ENCODE data around the gene RIPK4. TPM values are rescaled to one million over a fixed set of nuclear protein-coding genes. Genes with fewer than 3 reads are reported as not detected.
A peak's percentile ranks its signal among the peaks of the same experiment; 100 is the strongest.

RIPK4 gene
- total and polyA plus RNA-seq, 2 of the 13 experiments (the other 11 are each of a cell fraction or from before 2014, with no cell fraction given) = 3.1 to 4.9 TPM

DNA sequence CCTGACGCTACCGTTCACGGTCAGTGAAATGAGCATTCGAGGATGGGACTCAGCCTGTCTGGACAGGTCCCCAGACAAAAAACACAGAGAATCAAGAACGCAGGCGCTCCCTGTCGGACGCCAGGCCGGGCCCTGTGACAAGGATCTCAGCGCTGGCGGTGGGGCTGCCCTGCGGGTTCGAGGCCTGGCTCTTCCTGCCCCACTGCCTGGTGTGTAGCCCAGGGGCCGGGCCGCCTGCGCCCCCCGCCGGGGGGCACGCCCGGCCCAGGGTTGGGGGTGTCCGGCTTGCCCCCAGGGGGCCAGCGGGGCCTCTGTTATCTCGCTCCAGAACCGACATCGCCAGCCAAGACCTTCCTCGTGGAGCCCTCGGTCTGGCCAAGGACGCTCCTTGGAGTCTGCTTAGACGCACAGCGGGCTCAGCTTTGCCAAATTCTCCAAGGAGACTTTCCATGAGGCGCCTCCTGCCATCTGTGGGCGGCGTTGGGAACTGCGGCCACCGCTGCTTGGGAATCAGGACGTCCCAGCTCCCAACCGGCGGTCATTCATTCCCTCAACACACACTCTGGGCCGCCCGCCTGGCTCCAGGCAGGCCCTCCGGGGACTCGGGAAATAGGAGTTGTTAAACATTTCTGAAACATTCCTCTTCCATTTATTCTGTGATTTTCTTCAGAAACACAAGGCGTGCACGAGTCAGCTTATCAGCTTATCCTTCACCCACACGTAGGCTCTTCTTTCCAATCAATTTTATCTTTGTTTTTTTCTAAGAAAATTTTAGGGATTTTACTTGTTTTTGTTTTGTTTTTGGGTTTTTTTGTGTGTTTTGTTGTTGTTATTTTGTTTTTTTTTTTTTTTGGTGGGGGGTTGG is 11.3 kb upstream of the RIPK4 start (continued):
- TF ChIP-seq, protein P1, sequence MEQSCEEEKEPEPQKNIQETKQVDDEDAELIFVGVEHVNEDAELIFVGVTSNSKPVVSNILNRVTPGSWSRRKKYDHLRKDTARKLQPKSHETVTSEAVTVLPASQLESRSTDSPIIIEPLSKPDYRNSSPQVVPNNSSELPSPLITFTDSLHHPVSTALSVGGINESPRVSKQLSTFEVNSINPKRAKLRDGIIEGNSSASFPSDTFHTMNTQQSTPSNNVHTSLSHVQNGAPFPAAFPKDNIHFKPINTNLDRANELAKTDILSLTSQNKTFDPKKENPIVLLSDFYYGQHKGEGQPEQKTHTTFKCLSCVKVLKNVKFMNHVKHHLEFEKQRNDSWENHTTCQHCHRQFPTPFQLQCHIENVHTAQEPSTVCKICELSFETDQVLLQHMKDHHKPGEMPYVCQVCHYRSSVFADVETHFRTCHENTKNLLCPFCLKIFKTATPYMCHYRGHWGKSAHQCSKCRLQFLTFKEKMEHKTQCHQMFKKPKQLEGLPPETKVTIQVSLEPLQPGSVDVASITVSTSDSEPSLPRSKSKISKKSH (CRISPR knock-in tag; IDR thresholded peaks at IDR 0.05; ENCODE audit: borderline replicate concordance) = 0 out of 2 replicates have a peak, but pooled peaks have one; percentile 39
- TF ChIP-seq, protein P2, sequence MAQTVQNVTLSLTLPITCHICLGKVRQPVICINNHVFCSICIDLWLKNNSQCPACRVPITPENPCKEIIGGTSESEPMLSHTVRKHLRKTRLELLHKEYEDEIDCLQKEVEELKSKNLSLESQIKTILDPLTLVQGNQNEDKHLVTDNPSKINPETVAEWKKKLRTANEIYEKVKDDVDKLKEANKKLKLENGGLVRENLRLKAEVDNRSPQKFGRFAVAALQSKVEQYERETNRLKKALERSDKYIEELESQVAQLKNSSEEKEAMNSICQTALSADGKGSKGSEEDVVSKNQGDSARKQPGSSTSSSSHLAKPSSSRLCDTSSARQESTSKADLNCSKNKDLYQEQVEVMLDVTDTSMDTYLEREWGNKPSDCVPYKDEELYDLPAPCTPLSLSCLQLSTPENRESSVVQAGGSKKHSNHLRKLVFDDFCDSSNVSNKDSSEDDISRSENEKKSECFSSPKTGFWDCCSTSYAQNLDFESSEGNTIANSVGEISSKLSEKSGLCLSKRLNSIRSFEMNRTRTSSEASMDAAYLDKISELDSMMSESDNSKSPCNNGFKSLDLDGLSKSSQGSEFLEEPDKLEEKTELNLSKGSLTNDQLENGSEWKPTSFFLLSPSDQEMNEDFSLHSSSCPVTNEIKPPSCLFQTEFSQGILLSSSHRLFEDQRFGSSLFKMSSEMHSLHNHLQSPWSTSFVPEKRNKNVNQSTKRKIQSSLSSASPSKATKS (CRISPR knock-in tag; IDR thresholded peaks at IDR 0.05) = no peak
- TF ChIP-seq, protein P3, sequence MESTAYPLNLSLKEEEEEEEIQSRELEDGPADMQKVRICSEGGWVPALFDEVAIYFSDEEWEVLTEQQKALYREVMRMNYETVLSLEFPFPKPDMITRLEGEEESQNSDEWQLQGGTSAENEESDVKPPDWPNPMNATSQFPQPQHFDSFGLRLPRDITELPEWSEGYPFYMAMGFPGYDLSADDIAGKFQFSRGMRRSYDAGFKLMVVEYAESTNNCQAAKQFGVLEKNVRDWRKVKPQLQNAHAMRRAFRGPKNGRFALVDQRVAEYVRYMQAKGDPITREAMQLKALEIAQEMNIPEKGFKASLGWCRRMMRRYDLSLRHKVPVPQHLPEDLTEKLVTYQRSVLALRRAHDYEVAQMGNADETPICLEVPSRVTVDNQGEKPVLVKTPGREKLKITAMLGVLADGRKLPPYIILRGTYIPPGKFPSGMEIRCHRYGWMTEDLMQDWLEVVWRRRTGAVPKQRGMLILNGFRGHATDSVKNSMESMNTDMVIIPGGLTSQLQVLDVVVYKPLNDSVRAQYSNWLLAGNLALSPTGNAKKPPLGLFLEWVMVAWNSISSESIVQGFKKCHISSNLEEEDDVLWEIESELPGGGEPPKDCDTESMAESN (CRISPR knock-in tag; conservative IDR thresholded peaks at IDR 0.05) = 0 out of 2 replicates have a peak, but pooled peaks have one; percentile 47
- TF ChIP-seq HNRNPLL (IDR thresholded peaks at IDR 0.05; ENCODE audit: low read depth, low read length, poor library complexity, severe bottlenecking) (peak; percentile 9), JARID2 (CRISPR knock-in tag; IDR thresholded peaks at IDR 0.05; ENCODE audit: insufficient replicate concordance) (no peak), BCL6 (CRISPR knock-in tag; IDR thresholded peaks at IDR 0.05) (peak; percentile 40; the same call in 1 of the 2 replicates), ZNF3 (CRISPR knock-in tag; IDR thresholded peaks at IDR 0.05) (peak; percentile 74; the same call in 1 of the 2 replicates)
- TF ChIP-seq, protein P4, sequence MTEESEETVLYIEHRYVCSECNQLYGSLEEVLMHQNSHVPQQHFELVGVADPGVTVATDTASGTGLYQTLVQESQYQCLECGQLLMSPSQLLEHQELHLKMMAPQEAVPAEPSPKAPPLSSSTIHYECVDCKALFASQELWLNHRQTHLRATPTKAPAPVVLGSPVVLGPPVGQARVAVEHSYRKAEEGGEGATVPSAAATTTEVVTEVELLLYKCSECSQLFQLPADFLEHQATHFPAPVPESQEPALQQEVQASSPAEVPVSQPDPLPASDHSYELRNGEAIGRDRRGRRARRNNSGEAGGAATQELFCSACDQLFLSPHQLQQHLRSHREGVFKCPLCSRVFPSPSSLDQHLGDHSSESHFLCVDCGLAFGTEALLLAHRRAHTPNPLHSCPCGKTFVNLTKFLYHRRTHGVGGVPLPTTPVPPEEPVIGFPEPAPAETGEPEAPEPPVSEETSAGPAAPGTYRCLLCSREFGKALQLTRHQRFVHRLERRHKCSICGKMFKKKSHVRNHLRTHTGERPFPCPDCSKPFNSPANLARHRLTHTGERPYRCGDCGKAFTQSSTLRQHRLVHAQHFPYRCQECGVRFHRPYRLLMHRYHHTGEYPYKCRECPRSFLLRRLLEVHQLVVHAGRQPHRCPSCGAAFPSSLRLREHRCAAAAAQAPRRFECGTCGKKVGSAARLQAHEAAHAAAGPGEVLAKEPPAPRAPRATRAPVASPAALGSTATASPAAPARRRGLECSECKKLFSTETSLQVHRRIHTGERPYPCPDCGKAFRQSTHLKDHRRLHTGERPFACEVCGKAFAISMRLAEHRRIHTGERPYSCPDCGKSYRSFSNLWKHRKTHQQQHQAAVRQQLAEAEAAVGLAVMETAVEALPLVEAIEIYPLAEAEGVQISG (CRISPR knock-in tag; IDR thresholded peaks at IDR 0.05) = 0 out of 2 replicates have a peak, but pooled peaks have one; percentile 16
- TF ChIP-seq, protein P5, sequence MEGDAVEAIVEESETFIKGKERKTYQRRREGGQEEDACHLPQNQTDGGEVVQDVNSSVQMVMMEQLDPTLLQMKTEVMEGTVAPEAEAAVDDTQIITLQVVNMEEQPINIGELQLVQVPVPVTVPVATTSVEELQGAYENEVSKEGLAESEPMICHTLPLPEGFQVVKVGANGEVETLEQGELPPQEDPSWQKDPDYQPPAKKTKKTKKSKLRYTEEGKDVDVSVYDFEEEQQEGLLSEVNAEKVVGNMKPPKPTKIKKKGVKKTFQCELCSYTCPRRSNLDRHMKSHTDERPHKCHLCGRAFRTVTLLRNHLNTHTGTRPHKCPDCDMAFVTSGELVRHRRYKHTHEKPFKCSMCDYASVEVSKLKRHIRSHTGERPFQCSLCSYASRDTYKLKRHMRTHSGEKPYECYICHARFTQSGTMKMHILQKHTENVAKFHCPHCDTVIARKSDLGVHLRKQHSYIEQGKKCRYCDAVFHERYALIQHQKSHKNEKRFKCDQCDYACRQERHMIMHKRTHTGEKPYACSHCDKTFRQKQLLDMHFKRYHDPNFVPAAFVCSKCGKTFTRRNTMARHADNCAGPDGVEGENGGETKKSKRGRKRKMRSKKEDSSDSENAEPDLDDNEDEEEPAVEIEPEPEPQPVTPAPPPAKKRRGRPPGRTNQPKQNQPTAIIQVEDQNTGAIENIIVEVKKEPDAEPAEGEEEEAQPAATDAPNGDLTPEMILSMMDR (CRISPR knock-in tag; IDR thresholded peaks at IDR 0.05) = peak; percentile 90
